H1 (cell line): ENCODE measurements around the gene MARK4. TPM values are rescaled to one million over a fixed set of nuclear protein-coding genes. Genes with fewer than 3 reads are reported as not detected.

Source experiments
- CTCF ChIA-PET: fragments of 300-600 bp; sonication (Branson Sonifier 250); formaldehyde crosslinking; loops from one replicate; lab custom pipeline; 2021; ENCODE audit not compliant: partially characterized antibody; lab: Charles Lee
- POLR2A ChIA-PET: fragments of 300-600 bp; sonication (Branson Sonifier 250); formaldehyde crosslinking; loops from one replicate; lab custom pipeline; 2021; ENCODE audit warnings: inconsistent platforms; ENCODE audit not compliant: partially characterized antibody; lab: Charles Lee
- DNase-seq, 2 experiments: peaks; one replicate each; pipeline versions ENCODE4 v3.0.0 to v3.0.0-alpha.2; 2010 to 2022; ENCODE audit warnings: low spot score in 2 of 2, low read depth in 1 of 2, mixed read lengths in 1 of 2
- FAIRE-seq: peaks from 2 replicates; lab custom pipeline; 2011; peaks lifted over from hg19 to GRCh38; lab: Jason Lieb, UNC
- H2AFZ ChIP-seq: 2 replicates; pipeline ENCODE4 v1.8.1; 2012; ENCODE audit warnings: low read length, inconsistent platforms
- H2AK5ac ChIP-seq: 2 replicates; pipeline ENCODE4 v1.6.1; 2013; ENCODE audit warnings: low read depth, low read length
- H2BK120ac ChIP-seq: replicated peaks from 2 replicates; pipeline ENCODE3; 2013; ENCODE audit warnings: low read depth, low read length, inconsistent platforms
- H2BK12ac ChIP-seq: 2 replicates; pipeline ENCODE4 v1.6.1; 2013; ENCODE audit warnings: low read depth, low read length
- H2BK15ac ChIP-seq: 2 replicates; pipeline ENCODE4 v1.6.1; 2013; ENCODE audit warnings: low read length
- H2BK20ac ChIP-seq: 2 replicates; pipeline ENCODE4 v1.6.1; 2013; ENCODE audit warnings: low read length
- H2BK5ac ChIP-seq: 2 replicates; pipeline ENCODE4 v1.6.1; 2013; ENCODE audit warnings: low read depth, low read length
- H3K14ac ChIP-seq: 2 replicates; pipeline ENCODE4 v1.6.1; 2013; ENCODE audit warnings: inconsistent platforms; ENCODE audit not compliant: insufficient read length
- H3K18ac ChIP-seq: 2 replicates; pipeline ENCODE4 v1.6.1; 2013; ENCODE audit warnings: low read length; ENCODE audit errors: extremely low read depth
- H3K23ac ChIP-seq: 2 replicates; pipeline ENCODE4 v1.6.1; 2013; ENCODE audit warnings: inconsistent platforms; ENCODE audit not compliant: insufficient read length
- H3K23me2 ChIP-seq: 2 replicates; pipeline ENCODE4 v1.6.1; 2013; ENCODE audit warnings: low read depth, low read length
- H3K27ac ChIP-seq: 2 replicates; pipeline ENCODE4 v1.6.1; 2011; ENCODE audit warnings: low read depth, low read length, inconsistent platforms
- H3K27me3 ChIP-seq, 4 experiments: replicated peaks in 1 of 4; 1 replicate in 1 of 4; 2 replicates in 3 of 4; pipeline versions ENCODE4 v1.6.1 to v1.8.1; 2011 to 2013; ENCODE audit warnings: low read length in 3 of 4, mild to moderate bottlenecking in 3 of 4, inconsistent platforms in 2 of 4, mixed read lengths in 2 of 4, moderate library complexity in 1 of 4; ENCODE audit not compliant: control insufficient read depth in 3 of 4, insufficient read depth in 3 of 4; ENCODE audit errors: extremely low read depth in 1 of 4
- H3K36me3 ChIP-seq, 4 experiments: 2 replicates each; pipeline versions ENCODE4 v1.6.1 to v1.8.1; 2011 to 2013; ENCODE audit warnings: mild to moderate bottlenecking in 4 of 4, low read length in 3 of 4, moderate library complexity in 2 of 4, control low read depth in 1 of 4, inconsistent platforms in 1 of 4; ENCODE audit not compliant: insufficient read depth in 4 of 4, control insufficient read depth in 2 of 4
- H3K4ac ChIP-seq: replicated peaks from 2 replicates; pipeline ENCODE3; 2013; ENCODE audit warnings: low read length, low read depth, mixed read lengths, inconsistent platforms; ENCODE audit not compliant: insufficient read length
- H3K4me1 ChIP-seq, 4 experiments: replicated peaks in 1 of 4; 1 replicate in 1 of 4; 2 replicates in 3 of 4; pipeline versions ENCODE4 v1.6.1 to v1.8.1; 2011 to 2013; ENCODE audit warnings: low read length in 3 of 4, inconsistent platforms in 2 of 4, mixed read lengths in 1 of 4; ENCODE audit not compliant: insufficient read depth in 4 of 4, control insufficient read depth in 3 of 4
- H3K4me2 ChIP-seq, 2 experiments: 2 replicates each; pipeline versions ENCODE4 v1.6.1 to v1.8.1; 2011 to 2013; ENCODE audit warnings: low read depth in 2 of 2, low read length in 2 of 2, control low read depth in 1 of 2, inconsistent platforms in 1 of 2, mild to moderate bottlenecking in 1 of 2; ENCODE audit not compliant: insufficient read depth in 1 of 2
- H3K4me3 ChIP-seq, 4 experiments: fragments of 200-600, 300-600 bp in 1 of 4; sonication (generic), shearing (Covaris generic), sonication (Bioruptor Twin) in 1 of 4; 2 replicates each; pipeline versions ENCODE4 v1.5.1 to v1.8.1; 2011 to 2016; ENCODE audit warnings: low read length in 4 of 4, low read depth in 3 of 4, control low read depth in 2 of 4, inconsistent platforms in 2 of 4, mild to moderate bottlenecking in 2 of 4, mixed read lengths in 1 of 4, moderate library complexity in 1 of 4; ENCODE audit not compliant: insufficient read depth in 2 of 4; ENCODE audit errors: extremely low read depth in 1 of 4
- H3K56ac ChIP-seq: replicated peaks from 2 replicates; pipeline ENCODE3; 2013; ENCODE audit warnings: low read depth, mild to moderate bottlenecking, mixed read lengths, low read length, inconsistent platforms; ENCODE audit not compliant: insufficient read length
- H3K79me1 ChIP-seq: 2 replicates; pipeline ENCODE4 v1.6.1; 2013; ENCODE audit warnings: low read depth, low read length, control low read depth
- H3K79me2 ChIP-seq, 2 experiments: 2 replicates each; pipeline versions ENCODE4 v1.6.1 to v1.8.1; 2012 to 2013; ENCODE audit warnings: low read length in 2 of 2, mild to moderate bottlenecking in 2 of 2, inconsistent platforms in 1 of 2; ENCODE audit not compliant: insufficient read depth in 2 of 2, control insufficient read depth in 1 of 2
- H3K9ac ChIP-seq, 4 experiments: replicated peaks in 1 of 4; 1 replicate in 1 of 4; 2 replicates in 3 of 4; pipeline versions ENCODE4 v1.6.1 to v1.8.1; 2011 to 2013; ENCODE audit warnings: low read depth in 3 of 4, low read length in 3 of 4, control low read depth in 2 of 4, mild to moderate bottlenecking in 2 of 4, moderate library complexity in 2 of 4, inconsistent platforms in 1 of 4; ENCODE audit errors: extremely low read depth in 1 of 4
- H3K9me3 ChIP-seq, 2 experiments: 2 replicates each; pipeline versions ENCODE4 v1.6.1 to v1.8.1; 2012 to 2013; ENCODE audit warnings: mild to moderate bottlenecking in 2 of 2, moderate library complexity in 2 of 2, control low read depth in 1 of 2, inconsistent platforms in 1 of 2, low read depth in 1 of 2, low read length in 1 of 2, mixed read lengths in 1 of 2; ENCODE audit not compliant: insufficient read depth in 2 of 2
- H4K20me1 ChIP-seq, 2 experiments: replicated peaks in 1 of 2; 2 replicates each; pipeline versions ENCODE3 to v1.8.1; 2011 to 2013; ENCODE audit warnings: inconsistent platforms in 2 of 2, low read length in 2 of 2, mild to moderate bottlenecking in 1 of 2; ENCODE audit not compliant: insufficient read depth in 2 of 2, control insufficient read depth in 1 of 2
- H4K5ac ChIP-seq: 2 replicates; pipeline ENCODE4 v1.6.1; 2013; ENCODE audit warnings: low read length, low read depth, mixed read lengths, inconsistent platforms; ENCODE audit not compliant: insufficient read length
- H4K8ac ChIP-seq: 2 replicates; pipeline ENCODE4 v1.8.0; 2013; ENCODE audit warnings: mild to moderate bottlenecking, moderate library complexity, low read length, inconsistent platforms; ENCODE audit not compliant: insufficient read depth; ENCODE audit errors: extremely low read depth
- H4K91ac ChIP-seq: replicated peaks from 2 replicates; pipeline ENCODE3; 2013; ENCODE audit warnings: low read length, mixed read lengths, inconsistent platforms; ENCODE audit not compliant: insufficient read length
- HDAC6 ChIP-seq: IDR thresholded peaks from one replicate; pipeline ENCODE4 v1.7.1; 2012; ENCODE audit warnings: low read depth, mild to moderate bottlenecking, inconsistent platforms, low read length, moderate library complexity
- PHF8 ChIP-seq: fragments of 200-600 bp; sonication (generic); conservative IDR thresholded peaks from 2 replicates; pipeline ENCODE4 v1.7.1; 2012; ENCODE audit warnings: low read depth, mild to moderate bottlenecking, inconsistent platforms, low read length, moderate library complexity
- TAF1 ChIP-seq: IDR thresholded peaks from 2 replicates; pipeline ENCODE4 v1.6.1; 2011; ENCODE audit warnings: mild to moderate bottlenecking, low read depth, low read length
- WGBS, 2 experiments: shearing (Covaris generic) in 1 of 2; methylation state at CpG; one replicate each; pipeline versions ENCODE4 v1.1.6 to v1.1.7; 2013 to 2015; ENCODE audit warnings: low lambda C conversion rate in 2 of 2, mixed read lengths in 2 of 2, inconsistent platforms in 1 of 2, low coverage in 1 of 2, missing lambda C conversion rate in 1 of 2; ENCODE audit not compliant: insufficient replicate concordance in 2 of 2, insufficient coverage in 1 of 2, insufficient read length in 1 of 2; ENCODE audit errors: extremely low coverage in 1 of 2, missing lambda C conversion rate in 1 of 2; 5-methylcytosine and 5-hydroxymethylcytosine counted together
- polyA plus RNA-seq, 7 experiments: library from polyadenylated mRNA; depleted of rRNA in 3 of 7; stranded (reverse) in 5 of 7; unstranded in 2 of 7; fragments of >200 nt in 5 of 7; fragments of 200-250 nt in 2 of 7; gene quantifications; 1 replicate in 5 of 7; 2 replicates in 1 of 7; 4 replicates in 1 of 7; pipeline versions ENCODE4 v1.2.1 to v1.2.3, GENCODE V29; 2011 to 2013; ENCODE audit warnings: missing spikeins in 2 of 7, mixed read lengths in 2 of 7
- total RNA-seq: library from RNA; stranded (reverse); fragmentation: NEBNext Ultra II Directional; extraction: Animal tissue kit (Norgen Biotek cat#: 25700); gene quantifications from 2 replicates; pipeline ENCODE4 v1.2.1, GENCODE V29; 2021

Gene MARK4
- total and polyA plus RNA-seq, 2 of the 8 experiments (the other 6 are each of a cell fraction or from before 2014, with no cell fraction given), result 12.3 to 49.8 TPM

DNA sequence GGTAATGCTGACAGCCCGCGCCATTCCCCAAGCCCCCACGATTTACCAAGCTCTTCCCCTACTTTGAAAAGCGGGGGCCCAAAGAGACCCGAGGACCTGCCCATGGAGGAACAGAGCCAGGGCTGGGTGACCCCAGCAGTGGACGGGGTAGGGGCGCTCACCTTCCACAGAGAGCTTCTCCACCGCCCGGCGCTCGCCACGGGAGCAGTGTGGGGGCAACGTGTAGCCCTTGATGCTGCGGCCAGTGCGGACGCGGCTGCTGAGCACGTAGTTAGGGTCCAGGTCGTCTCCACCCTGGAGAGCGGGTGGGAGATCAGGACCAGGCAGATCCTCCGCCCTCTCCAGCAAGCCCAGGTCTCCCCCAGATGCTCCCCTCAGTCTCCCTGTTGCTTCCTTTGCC lies 64.2 kb downstream of the MARK4 start:
- no peak overlapping the region for H3K4ac ChIP-seq
- no peak overlapping the region for H4K5ac ChIP-seq
- POLR2A ChIA-PET, result no interaction called here
- no peak overlapping the region for H4K8ac ChIP-seq
- H3K79me2 ChIP-seq, result no peaks in the 10 kb centered on the region
- no peak overlapping the region for H3K23ac ChIP-seq
- no peak overlapping the region for H3K56ac ChIP-seq
- H3K4me1 ChIP-seq, result no peaks in the 10 kb centered on the region
- H2BK20ac ChIP-seq, result no peak overlapping the region
- H3K36me3 ChIP-seq, result no peaks in the 10 kb centered on the region
- no peak overlapping the region for H3K27ac ChIP-seq
- H3K79me1 ChIP-seq, result no peaks in the 10 kb centered on the region
- 80% methylated on average over 21 of the region's 21 CpGs; no CpG with 5 or more reads in 1 of the 2 experiments for WGBS, 2 experiments
- no peak overlapping the region for H2BK15ac ChIP-seq
- H3K9me3 ChIP-seq, result no peaks in the 10 kb centered on the region
- H3K4me3 ChIP-seq, result no peak overlapping the region
- H2AFZ ChIP-seq, result no peak overlapping the region
- no peak overlapping the region for H2BK120ac ChIP-seq
- TF ChIP-seq TAF1 (no peak), PHF8 (no peak), HDAC6 (no peak)
- H3K9ac ChIP-seq, result no peak overlapping the region
- peak overlapping the region; percentile 17; the same call in 1 of the 2 replicates for H2BK12ac ChIP-seq
- no peak overlapping the region for H3K4me2 ChIP-seq
- H2BK5ac ChIP-seq, result no peak overlapping the region
- peaks cover 0 to 19% (median 4%) of the 10 kb centered on the region in 4 experiments; a peak in 5 of 7 replicates for H3K27me3 ChIP-seq
- no peaks in the 10 kb centered on the region for H4K20me1 ChIP-seq
- DNase-seq (no peak), FAIRE-seq (no peak)
- no peak overlapping the region for H2AK5ac ChIP-seq
- CTCF ChIA-PET, result interaction anchor here (0.9 to 1.1 kb wide), 2 partner anchors 87 to 115 kb away, joined by 3 read pairs; no protein-coding TSS in a partner anchor
- H3K18ac ChIP-seq, result no peak overlapping the region
- peaks cover 3% of the 10 kb centered on the region; the same call in 1 of the 2 replicates for H3K23me2 ChIP-seq
- H4K91ac ChIP-seq, result no peak overlapping the region
- no peak overlapping the region for H3K14ac ChIP-seq
